Calu3 (cell line): Measurements from ENCODE around the gene DOCK9. TPM values are rescaled to one million over a fixed set of nuclear protein-coding genes. Genes with fewer than 3 reads are reported as not detected.
"Not testable (repeated sequence)": the region's sequence is repeated elsewhere in the genome, so short reads cannot be mapped to it uniquely, and the experiment has no call there.

ENCODE experiments used
- BruUV-seq: library from RNA; stranded (reverse); fragments of 400-500 nt; replicated peaks from 2 replicates; lab custom pipeline; 2021; lab: Mats Ljungman, UMichigan
- CTCF ChIA-PET: fragments of 300-600 bp; sonication (Branson Sonifier 250); formaldehyde crosslinking; loops from one replicate; lab custom pipeline; 2022; ENCODE audit warnings: antibody characterized with exemption; lab: Charles Lee
- DNase-seq: peaks from one replicate; pipeline ENCODE4 v3.0.0; 2022
- H3K27ac Mint-ChIP-seq: one replicate; pipeline ENCODE4 v1.8.0; 2022; ENCODE audit warnings: mixed read lengths; ENCODE audit not compliant: unreplicated experiment
- H3K27me3 Mint-ChIP-seq: one replicate; pipeline ENCODE4 v1.8.0; 2022; ENCODE audit warnings: mixed read lengths; ENCODE audit not compliant: unreplicated experiment
- H3K36me3 Mint-ChIP-seq: one replicate; pipeline ENCODE4 v1.8.0; 2022; ENCODE audit warnings: mild to moderate bottlenecking, moderate library complexity, mixed read lengths; ENCODE audit not compliant: insufficient read depth, unreplicated experiment
- H3K4me1 Mint-ChIP-seq: one replicate; pipeline ENCODE4 v1.8.0; 2022; ENCODE audit warnings: mild to moderate bottlenecking, low read depth, mixed read lengths; ENCODE audit not compliant: unreplicated experiment
- H3K4me3 Mint-ChIP-seq: one replicate; pipeline ENCODE4 v1.8.0; 2022; ENCODE audit warnings: mild to moderate bottlenecking, low read depth, moderate library complexity, mixed read lengths; ENCODE audit not compliant: unreplicated experiment
- H3K9me3 Mint-ChIP-seq: one replicate; pipeline ENCODE4 v1.8.0; 2022; ENCODE audit warnings: low read depth, mixed read lengths; ENCODE audit not compliant: unreplicated experiment
- intact Hi-C: fragments of 100-400 bp; cut with micrococcal nuclease; formaldehyde crosslinking; loops from one replicate; pipeline ENCODE4 v1.10.0; 2022; ENCODE audit not compliant: unreplicated experiment
- total RNA-seq: library from RNA; stranded (reverse); gene quantifications from 2 replicates; pipeline ENCODE4 v1.2.3, GENCODE V29; 2022
- TF ChIP-seq, protein P1 (sequence below): fragments of 200-600 bp; IDR thresholded peaks from one replicate; pipeline ENCODE4 v1.8.0; 2022; ENCODE audit warnings: antibody characterized with exemption; ENCODE audit not compliant: unreplicated experiment

The DOCK9 gene
- total RNA-seq, 1 experiment from 2014 or later, result 26.2 TPM

DNA sequence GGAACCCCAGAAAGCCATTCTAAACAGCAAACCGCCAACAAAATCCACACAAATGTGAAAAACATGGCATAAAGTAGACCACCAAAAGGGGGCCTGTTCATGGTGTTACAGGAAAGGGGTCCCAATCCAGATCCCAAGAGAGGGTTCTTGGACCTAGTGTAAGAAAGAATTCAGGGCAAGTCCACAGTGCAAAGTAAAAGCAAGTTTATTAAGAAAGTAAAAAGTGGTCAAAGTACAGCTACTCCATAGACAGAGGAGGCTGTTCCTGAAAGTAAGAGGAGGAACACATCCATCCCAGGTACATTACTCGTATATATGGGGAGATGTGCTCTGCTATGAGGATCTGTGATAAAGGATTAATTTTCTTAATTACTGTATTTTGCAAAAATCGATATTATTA lies 157.6 kb downstream of the DOCK9 start:
- Mint-ChIP-seq H3K9me3 (no peaks in the 10 kb centered on the region), H3K4me3 (no peak overlapping the region), H3K4me1 (peaks cover 9% of the 10 kb centered on the region), H3K27me3 (no peaks in the 10 kb centered on the region), H3K36me3 (peaks cover 11% of the 10 kb centered on the region), H3K27ac (no peak overlapping the region)
- BruUV-seq, result no TSS peak
- CTCF ChIA-PET, result interaction anchor here (0.5 to 1.2 kb wide), 2 partner anchors 13 to 762 kb away, joined by 3 read pairs; no protein-coding TSS in a partner anchor
- intact Hi-C loops, result no loop called here
- TF ChIP-seq, protein P1, sequence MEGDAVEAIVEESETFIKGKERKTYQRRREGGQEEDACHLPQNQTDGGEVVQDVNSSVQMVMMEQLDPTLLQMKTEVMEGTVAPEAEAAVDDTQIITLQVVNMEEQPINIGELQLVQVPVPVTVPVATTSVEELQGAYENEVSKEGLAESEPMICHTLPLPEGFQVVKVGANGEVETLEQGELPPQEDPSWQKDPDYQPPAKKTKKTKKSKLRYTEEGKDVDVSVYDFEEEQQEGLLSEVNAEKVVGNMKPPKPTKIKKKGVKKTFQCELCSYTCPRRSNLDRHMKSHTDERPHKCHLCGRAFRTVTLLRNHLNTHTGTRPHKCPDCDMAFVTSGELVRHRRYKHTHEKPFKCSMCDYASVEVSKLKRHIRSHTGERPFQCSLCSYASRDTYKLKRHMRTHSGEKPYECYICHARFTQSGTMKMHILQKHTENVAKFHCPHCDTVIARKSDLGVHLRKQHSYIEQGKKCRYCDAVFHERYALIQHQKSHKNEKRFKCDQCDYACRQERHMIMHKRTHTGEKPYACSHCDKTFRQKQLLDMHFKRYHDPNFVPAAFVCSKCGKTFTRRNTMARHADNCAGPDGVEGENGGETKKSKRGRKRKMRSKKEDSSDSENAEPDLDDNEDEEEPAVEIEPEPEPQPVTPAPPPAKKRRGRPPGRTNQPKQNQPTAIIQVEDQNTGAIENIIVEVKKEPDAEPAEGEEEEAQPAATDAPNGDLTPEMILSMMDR, result no peak
- no peak for DNase-seq

DNA sequence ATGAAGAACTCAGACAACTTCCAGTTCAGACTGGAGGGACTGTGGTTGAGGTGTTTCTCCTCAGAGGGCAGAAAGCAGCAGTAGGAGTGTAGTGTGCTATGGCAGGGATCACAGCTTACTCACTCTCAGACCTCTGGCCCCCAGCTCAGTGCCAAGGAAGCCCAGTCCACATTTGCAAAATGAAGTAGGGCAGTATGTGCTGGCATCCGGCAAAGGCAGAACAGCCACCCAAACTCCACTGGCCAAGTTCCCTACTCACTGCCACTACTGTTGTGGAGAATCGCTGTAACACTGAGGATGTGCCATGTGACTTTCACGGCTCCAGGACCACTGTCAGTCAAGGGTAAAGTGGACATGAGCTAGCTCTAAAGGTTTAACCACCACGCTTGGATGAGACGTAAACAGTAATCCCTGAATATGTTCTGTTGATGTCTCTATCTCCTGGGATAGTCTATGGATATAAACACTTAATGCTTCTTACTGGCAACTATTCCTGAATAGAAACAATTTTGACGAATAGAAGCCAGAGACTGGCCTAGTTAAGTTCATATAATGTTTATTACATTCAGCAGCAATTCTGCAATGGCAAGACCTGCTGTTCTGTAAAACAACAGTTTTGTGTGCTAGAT lies 158.4 kb downstream of the DOCK9 start:
- CTCF ChIA-PET, result no interaction called here

DNA sequence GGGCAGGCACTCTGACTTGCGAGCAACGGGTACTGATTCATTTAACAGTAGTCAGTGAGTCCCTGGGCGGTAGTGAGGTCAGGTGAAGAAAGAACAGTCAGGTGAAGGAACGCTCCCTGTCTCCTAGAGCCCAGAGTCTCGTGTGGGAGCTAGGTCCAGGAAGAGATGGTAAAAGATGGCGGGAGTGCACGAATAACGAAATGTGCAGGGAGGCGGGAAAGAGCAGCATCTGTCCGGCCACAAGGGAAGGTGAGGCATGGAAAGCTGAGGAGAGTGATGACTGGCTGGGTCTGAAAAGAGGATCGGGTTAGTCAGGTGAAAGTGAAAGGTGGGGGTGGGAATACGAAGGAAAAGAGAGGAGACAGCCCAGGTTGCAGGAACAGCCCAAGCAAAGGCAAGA lies 161.5 kb downstream of the DOCK9 start:
- no peak overlapping the region for H3K4me3 Mint-ChIP-seq
- TF ChIP-seq, protein P1, result no peak
- CTCF ChIA-PET, result interaction anchor here (0.6 kb wide), 1 partner anchor 297 kb away, joined by 3 read pairs; no protein-coding TSS in a partner anchor
- no peak for DNase-seq
- intact Hi-C loops, result no loop called here
- H3K9me3 Mint-ChIP-seq, result no peaks in the 10 kb centered on the region
- H3K27me3 Mint-ChIP-seq, result no peaks in the 10 kb centered on the region
- H3K4me1 Mint-ChIP-seq, result no peaks in the 10 kb centered on the region
- BruUV-seq, result no TSS peak
- peaks cover 5% of the 10 kb centered on the region for H3K36me3 Mint-ChIP-seq
- no peak overlapping the region for H3K27ac Mint-ChIP-seq

More for the DNA sequence above, 158.4 kb downstream of the DOCK9 start:
- H3K27ac Mint-ChIP-seq, result no peak overlapping the region
- H3K4me3 Mint-ChIP-seq, result no peak overlapping the region
- peaks cover 11% of the 10 kb centered on the region for H3K36me3 Mint-ChIP-seq
- DNase-seq, result no peak
- BruUV-seq, result no TSS peak
- TF ChIP-seq, protein P1, result no peak
- H3K27me3 Mint-ChIP-seq, result no peaks in the 10 kb centered on the region
- peaks cover 9% of the 10 kb centered on the region for H3K4me1 Mint-ChIP-seq
- intact Hi-C loops, result no loop called here
- H3K9me3 Mint-ChIP-seq, result no peaks in the 10 kb centered on the region

DNA sequence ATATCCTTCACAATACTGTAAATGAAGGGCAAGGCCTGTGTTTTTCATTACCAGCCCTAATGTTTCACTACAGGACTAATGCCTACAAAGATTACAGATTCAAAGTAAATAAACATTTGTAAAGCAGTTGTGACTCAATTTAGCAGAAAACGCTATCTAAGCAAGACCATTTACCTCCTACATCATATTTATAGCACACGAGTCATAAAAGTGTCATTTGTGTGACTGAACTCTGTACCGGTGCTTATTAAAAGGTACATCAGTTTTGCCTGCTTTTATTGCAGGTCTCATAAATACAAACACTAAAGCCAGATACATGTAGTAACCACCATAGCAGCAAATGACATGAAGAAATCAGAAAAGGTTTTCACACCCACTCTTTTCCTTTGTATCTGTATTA lies 163.9 kb downstream of the DOCK9 start:
- intact Hi-C loops, result no loop called here
- no peak for DNase-seq
- Mint-ChIP-seq H3K4me3 (no peak overlapping the region), H3K4me1 (no peaks in the 10 kb centered on the region), H3K27ac (no peak overlapping the region), H3K27me3 (no peaks in the 10 kb centered on the region), H3K9me3 (no peaks in the 10 kb centered on the region), H3K36me3 (peaks cover 12% of the 10 kb centered on the region)
- BruUV-seq, result no TSS peak
- TF ChIP-seq, protein P1, result no peak
- CTCF ChIA-PET, result interaction anchor here (0.7 kb wide), 1 partner anchor 692 kb away, joined by 4 read pairs; no protein-coding TSS in a partner anchor

DNA sequence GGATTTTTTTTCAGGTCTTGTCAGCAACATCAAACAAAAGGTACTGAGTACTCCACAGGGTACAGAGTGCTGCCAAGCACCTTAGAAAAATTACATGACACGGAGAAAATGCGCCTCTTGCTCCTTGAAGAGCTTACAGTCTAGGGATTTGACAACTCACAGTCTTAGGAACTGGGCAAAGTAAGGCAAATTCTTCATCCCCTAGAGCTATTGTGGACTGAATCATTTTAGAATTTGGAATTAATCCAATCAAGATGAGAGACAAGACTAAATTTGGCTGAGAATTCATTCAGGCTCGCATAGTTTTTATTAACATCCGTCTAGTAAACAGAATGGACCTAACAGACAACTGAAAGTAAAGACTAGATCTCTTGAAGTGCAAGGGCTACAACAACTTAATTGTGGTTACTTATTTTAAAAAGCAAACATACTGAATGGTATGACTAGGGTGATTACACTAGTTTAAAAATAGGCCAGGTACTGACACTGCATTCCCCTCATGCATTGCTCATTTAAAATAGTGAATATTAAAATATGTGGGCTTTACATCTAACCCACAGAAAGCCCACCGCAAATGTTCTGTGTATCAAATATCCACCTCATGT lies 165.6 kb downstream of the DOCK9 start:
- H3K36me3 Mint-ChIP-seq, result peaks cover 12% of the 10 kb centered on the region
- H3K4me1 Mint-ChIP-seq, H3K27ac Mint-ChIP-seq, DNase-seq, intact Hi-C loops, H3K4me3 Mint-ChIP-seq, H3K9me3 Mint-ChIP-seq, H3K27me3 Mint-ChIP-seq: not testable (repeated sequence)
- CTCF ChIA-PET, result interaction anchor here (0.6 kb wide), 1 partner anchor 77 kb away, joined by 3 read pairs; no protein-coding TSS in a partner anchor
- TSS peak; percentile 89 for BruUV-seq
